Upper lobe of left lung (tissue), 4 donors: ENCODE measurements around the gene CCNY.

ENCODE experiments used
- POLR2A ChIP-seq, 4 donors: fragments of 450-650 bp; IDR thresholded peaks; one replicate each; pipeline ENCODE4 v1.5.1; 2016 to 2017; ENCODE audit warnings: antibody characterized with exemption in 4 of 4, mild to moderate bottlenecking in 2 of 4
- TF ChIP-seq, protein P1 (sequence below), 6 experiments: fragments of 450-650 bp in 4 of 6; fragments of 200-600 bp in 2 of 6; sonication (generic) in 2 of 6; IDR thresholded peaks; one replicate each; pipeline ENCODE4 v1.5.1; 2016 to 2019; ENCODE audit warnings: antibody characterized with exemption in 6 of 6

DNA sequence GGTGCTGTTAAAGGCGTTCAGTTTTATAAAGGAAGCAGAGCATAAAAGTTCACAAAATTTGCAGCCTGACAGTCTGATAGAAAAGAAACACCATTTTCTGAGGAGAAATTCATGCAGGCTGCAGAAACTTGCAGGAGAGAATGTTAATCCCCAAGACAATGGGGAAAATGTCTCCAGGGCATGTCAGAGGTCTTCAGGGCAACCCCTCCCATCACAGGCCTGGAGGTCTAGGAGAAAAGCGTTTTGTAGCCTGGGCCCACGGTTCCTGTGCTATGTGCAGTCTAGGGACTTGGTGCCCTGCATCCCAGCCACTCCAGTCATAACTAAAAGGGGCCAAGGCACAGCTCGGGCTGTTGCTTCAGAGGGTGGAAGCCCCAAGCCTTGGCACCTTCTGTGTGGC is 200.5 kb downstream of the CCNY start:
- TF ChIP-seq POLR2A (IDR thresholded peaks at IDR 0.05) = no peak
- TF ChIP-seq, protein P1, sequence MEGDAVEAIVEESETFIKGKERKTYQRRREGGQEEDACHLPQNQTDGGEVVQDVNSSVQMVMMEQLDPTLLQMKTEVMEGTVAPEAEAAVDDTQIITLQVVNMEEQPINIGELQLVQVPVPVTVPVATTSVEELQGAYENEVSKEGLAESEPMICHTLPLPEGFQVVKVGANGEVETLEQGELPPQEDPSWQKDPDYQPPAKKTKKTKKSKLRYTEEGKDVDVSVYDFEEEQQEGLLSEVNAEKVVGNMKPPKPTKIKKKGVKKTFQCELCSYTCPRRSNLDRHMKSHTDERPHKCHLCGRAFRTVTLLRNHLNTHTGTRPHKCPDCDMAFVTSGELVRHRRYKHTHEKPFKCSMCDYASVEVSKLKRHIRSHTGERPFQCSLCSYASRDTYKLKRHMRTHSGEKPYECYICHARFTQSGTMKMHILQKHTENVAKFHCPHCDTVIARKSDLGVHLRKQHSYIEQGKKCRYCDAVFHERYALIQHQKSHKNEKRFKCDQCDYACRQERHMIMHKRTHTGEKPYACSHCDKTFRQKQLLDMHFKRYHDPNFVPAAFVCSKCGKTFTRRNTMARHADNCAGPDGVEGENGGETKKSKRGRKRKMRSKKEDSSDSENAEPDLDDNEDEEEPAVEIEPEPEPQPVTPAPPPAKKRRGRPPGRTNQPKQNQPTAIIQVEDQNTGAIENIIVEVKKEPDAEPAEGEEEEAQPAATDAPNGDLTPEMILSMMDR (IDR thresholded peaks at IDR 0.05) = no peak
